ENCODE data around the gene FAM53B.

DNA sequence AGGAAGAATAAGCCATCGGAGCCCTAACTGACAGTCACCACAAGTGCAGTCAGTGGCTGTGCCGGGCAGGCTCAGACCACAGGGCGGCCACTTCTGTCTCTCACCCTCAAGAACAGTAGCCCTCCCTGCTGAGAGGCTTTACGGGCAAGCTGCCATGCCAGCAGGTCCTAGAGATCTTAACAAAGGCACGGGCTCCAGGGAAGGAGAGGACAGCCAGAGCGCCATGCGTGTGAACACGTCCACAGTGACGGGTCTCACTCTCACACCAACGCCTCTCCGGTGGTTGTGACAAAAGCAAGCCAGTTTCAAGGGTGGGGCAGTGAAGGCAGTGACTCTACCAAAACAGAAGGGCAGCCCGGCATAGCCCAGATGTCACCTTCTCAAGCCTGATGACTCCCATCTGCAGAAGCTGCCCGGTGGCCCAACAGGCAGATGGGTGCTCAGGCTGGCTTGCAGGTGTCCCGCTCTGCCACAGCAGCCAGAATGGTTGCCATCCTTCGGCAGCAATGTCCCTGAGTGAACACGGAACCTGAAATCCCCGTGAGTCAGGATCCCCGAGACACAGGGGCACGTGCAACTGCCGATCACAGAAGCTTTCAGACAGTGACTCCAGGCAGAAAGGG is 102.0 kb downstream of the FAM53B start:
- TF ChIP-seq, protein P1, sequence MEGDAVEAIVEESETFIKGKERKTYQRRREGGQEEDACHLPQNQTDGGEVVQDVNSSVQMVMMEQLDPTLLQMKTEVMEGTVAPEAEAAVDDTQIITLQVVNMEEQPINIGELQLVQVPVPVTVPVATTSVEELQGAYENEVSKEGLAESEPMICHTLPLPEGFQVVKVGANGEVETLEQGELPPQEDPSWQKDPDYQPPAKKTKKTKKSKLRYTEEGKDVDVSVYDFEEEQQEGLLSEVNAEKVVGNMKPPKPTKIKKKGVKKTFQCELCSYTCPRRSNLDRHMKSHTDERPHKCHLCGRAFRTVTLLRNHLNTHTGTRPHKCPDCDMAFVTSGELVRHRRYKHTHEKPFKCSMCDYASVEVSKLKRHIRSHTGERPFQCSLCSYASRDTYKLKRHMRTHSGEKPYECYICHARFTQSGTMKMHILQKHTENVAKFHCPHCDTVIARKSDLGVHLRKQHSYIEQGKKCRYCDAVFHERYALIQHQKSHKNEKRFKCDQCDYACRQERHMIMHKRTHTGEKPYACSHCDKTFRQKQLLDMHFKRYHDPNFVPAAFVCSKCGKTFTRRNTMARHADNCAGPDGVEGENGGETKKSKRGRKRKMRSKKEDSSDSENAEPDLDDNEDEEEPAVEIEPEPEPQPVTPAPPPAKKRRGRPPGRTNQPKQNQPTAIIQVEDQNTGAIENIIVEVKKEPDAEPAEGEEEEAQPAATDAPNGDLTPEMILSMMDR (IDR thresholded peaks at IDR 0.05), result no peak
- TF ChIP-seq EP300 (IDR thresholded peaks at IDR 0.05), result no peak
- TF ChIP-seq POLR2AphosphoS5 (IDR thresholded peaks at IDR 0.05), result no peak
- no peak for TF ChIP-seq POLR2A (IDR thresholded peaks at IDR 0.05)
